HG03066 (cell line): ENCODE measurements around the gene VEGFA.

Experiments
- ATAC-seq: cut with Tn5 transposase; IDR thresholded peaks from one replicate; pipeline ENCODE4 v1.9.1; 2021; ENCODE audit warnings: low read depth; ENCODE audit not compliant: unreplicated experiment

The VEGFA gene

DNA sequence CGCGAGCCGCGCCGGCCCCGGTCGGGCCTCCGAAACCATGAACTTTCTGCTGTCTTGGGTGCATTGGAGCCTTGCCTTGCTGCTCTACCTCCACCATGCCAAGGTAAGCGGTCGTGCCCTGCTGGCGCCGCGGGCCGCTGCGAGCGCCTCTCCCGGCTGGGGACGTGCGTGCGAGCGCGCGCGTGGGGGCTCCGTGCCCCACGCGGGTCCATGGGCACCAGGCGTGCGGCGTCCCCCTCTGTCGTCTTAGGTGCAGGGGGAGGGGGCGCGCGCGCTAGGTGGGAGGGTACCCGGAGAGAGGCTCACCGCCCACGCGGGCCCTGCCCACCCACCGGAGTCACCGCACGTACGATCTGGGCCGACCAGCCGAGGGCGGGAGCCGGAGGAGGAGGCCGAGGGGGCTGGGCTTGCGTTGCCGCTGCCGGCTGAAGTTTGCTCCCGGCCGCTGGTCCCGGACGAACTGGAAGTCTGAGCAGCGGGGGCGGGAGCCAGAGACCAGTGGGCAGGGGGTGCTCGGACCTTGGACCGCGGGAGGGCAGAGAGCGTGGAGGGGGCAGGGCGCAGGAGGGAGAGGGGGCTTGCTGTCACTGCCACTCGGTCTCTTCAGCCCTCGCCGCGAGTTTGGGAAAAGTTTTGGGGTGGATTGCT, 1.3 kb downstream of the VEGFA start:
- no peak for ATAC-seq

DNA sequence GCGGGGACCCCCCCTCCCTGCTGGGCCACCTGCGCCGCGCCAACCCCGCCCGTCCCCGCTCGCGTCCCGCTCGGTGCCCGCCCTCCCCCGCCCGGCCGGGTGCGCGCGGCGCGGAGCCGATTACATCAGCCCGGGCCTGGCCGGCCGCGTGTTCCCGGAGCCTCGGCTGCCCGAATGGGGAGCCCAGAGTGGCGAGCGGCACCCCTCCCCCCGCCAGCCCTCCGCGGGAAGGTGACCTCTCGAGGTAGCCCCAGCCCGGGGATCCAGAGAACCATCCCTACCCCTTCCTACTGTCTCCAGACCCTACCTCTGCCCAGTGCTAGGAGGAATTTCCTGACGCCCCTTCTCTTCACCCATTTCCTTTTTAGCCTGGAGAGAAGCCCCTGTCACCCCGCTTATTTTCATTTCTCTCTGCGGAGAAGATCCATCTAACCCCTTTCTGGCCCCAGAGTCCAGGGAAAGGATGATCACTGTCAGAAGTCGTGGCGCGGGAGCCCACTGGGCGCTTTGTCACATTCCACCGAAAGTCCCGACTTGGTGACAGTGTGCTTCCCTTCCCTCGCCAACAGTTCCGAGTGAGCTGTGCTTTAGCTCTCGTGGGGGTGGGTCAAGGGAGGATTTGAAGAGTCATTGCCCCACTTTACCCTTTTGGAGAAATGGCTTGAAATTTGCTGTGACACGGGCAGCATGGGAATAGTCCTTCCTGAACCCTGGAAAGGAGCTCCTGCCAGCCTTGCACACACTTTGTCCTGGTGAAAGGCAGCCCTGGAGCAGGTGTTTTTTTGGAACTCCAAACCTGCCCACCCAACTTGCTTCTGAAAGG, 2.1 kb downstream of the VEGFA start:
- no peak for ATAC-seq

DNA sequence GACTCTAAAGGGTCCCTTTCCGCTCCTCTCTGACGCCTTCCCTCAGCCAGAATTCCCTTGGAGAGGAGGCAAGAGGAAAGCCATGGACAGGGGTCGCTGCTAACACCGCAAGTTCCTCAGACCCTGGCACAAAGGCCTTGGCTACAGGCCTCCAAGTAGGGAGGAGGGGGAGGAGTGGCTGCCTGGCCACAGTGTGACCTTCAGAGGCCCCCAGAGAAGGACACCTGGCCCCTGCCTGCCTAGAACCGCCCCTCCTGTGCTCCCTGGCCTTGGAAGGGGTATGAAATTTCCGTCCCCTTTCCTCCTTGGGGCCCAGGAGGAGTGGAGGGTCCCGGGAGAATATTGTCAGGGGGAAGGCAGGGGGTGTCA, 2.7 kb downstream of the VEGFA start:
- no peak for ATAC-seq

DNA sequence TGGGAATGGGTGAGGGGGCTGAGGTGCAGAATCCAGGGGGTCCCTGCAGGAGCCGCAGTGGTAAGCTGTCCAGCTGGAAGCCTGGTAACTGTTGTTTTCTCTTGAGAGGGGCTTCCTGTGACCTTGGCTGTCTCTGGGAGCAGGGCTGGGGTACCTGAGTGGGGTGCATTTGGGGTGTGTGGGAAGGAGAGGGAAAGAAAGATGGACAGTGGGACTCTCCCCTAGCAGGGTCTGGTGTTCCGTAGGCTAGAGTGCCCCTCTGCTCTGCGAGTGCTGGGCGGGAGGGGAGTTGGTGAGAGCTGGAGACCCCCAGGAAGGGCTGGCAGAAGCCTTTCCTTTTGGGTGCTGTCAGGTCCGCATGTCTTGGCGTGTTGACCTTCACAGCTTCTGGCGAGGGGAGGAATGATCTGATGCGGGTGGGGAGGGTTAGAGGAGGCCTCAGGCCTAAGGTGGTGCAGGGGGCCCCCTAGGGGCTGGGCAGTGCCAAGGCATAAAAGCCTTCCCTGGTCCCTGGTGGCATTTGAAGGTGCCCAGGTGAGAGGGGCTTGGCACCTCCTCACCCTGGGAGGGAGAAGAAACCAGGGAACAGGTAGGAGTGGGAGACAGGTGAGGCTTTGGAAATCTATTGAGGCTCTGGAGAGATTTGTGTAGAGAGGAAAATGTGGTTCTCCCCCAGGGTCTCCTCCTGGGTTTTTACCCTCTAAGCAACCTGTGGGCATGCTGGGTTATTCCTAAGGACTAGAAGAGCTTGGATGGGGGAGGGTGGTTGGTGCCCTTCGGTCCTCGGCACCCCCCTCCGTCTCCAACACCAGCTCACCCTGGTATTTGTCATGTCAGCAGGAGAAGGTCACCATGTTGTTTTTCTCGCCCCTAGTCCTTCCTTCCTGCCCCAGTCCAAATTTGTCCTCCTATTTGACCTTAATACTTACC, 3.3 kb downstream of the VEGFA start:
- ATAC-seq = no peak

DNA sequence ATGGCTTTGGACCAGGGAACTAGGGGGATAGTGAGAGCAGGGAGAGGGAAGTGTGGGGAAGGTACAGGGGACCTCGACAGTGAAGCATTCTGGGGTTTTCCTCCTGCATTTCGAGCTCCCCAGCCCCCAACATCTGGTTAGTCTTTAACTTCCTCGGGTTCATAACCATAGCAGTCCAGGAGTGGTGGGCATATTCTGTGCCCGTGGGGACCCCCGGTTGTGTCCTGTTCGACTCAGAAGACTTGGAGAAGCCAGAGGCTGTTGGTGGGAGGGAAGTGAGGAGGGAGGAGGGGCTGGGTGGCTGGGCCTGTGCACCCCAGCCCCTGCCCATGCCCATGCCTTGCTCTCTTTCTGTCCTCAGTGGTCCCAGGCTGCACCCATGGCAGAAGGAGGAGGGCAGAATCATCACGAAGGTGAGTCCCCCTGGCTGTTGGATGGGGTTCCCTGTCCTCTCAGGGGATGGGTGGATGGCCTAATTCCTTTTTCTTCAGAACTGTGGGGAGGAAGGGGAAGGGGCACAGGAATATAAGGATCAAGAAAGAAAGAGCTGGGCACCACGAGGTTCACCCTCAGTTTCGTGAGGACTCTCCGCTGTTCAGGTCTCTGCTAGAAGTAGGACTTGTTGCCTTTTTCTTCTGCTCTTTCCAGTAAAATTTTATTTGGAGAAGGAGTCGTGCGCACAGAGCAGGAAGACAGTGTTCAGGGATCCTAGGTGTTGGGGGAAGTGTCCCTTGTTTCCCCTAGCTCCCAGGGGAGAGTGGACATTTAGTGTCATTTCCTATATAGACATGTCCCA, 4.2 kb downstream of the VEGFA start:
- no peak for ATAC-seq

DNA sequence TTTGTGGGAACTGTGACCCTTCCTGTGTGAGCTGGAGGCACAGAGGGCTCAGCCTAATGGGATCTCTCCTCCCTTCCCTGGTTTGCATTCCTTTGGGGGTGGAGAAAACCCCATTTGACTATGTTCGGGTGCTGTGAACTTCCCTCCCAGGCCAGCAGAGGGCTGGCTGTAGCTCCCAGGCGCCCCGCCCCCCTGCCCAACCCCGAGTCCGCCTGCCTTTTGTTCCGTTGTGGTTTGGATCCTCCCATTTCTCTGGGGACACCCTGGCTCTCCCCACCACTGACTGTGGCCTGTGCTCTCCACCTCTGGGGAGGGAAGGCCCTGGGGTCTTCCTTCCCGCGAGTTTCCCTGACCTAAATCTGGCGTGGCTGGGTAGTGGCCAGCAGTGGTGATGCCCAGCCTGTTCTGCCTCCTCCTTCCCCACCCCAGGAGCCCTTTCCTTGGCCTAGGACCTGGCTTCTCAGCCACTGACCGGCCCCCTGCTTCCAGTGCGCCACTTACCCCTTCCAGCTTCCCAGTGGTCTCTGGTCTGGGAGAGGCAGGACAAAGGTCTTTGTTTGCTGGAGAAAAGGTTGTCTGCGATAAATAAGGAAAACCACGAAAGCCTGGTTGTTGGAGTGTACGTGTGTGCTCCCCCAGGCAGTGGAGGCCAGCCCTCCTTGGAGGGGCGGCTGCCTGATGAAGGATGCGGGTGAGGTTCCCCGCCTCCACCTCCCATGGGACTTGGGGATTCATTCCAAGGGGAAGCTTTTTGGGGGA, 4.9 kb downstream of the VEGFA start:
- ATAC-seq = no peak

DNA sequence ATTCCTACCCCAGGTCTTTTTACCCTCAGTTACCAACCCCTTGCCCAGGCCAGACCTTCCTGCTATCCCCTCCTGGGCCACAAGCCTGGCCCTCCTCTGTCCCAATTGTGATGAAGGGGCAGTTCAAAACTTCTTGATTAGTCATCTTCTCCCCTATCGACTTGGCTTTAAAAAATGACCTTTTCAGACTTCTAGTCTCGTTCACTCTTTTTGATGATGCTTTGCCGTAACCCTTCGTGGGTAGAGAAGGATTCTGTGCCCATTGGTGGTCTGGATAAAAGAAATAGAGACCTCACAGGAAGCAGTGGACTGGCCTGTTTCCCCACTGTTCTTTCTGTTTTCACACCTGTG, 5.5 kb downstream of the VEGFA start:
- no peak for ATAC-seq

DNA sequence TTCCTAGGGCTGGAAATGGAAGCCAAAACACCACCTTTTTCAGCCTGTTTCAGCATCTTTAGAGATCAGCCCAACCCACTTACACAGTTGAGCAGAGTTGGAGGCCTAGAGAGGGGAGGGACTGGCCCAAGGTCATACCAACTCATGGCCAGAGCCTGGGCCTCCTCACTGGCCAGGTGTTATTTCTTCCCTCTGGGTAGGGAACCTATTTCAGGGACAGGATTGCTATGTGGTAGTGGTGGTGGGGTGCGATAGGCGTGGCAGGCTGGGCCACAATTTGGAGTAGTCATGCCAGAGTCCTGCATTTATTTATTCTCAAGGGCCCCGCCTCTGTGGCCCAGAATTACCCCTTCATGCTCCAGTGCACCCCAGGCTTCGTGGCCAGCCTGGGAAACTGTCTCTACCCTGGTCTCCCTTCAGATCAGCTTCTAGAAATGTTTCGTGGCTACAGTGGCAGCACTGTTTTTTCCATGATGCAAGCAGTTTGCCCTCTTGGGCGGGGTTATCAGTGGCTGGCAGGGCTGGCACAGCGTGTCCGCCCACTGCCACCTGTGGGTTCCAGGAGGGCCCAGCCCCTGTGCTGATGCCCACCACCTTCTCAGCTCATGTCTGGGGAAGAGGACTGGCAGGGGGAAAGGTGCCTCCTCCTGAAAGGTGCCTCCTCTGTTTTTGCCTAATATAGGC, 6.2 kb downstream of the VEGFA start:
- no peak for ATAC-seq

DNA sequence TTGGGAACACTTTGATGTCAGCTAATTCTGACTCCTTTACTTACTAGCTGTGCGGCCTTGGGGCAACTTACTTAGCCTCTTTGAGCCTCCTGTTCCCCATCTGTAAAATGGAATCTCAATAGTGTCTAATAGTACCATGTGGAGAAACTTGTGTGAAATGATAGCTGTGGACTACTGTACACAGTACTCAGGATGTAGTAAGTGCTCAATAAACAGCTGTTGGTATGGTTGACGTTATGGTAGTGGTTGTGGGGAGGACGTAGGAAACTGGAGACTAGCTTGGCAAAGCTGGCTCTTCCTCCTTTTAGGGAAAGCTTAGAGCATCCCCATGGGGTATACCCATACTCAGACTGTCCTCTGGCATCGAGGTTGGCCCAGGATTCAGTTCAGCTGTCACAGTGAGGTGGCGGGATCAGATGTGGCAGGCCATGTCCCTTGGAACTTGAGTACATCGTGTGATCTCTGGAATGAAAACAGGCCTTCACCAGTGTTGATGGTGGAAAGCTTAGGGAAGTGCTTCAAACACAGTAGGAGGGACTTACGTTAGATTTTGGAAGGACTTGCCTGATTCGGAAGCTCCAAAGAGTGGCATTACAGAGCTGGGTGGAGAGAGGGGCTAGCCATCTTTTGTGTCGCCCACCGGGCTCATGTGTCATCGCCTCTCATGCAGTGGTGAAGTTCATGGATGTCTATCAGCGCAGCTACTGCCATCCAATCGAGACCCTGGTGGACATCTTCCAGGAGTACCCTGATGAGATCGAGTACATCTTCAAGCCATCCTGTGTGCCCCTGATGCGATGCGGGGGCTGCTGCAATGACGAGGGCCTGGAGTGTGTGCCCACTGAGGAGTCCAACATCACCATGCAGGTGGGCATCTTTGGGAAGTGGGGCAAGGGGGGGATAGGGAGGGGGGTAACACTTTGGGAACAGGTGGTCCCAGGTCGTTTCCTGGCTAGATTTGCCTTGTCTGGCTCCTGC, 7.1 kb downstream of the VEGFA start:
- ATAC-seq = no peak

DNA sequence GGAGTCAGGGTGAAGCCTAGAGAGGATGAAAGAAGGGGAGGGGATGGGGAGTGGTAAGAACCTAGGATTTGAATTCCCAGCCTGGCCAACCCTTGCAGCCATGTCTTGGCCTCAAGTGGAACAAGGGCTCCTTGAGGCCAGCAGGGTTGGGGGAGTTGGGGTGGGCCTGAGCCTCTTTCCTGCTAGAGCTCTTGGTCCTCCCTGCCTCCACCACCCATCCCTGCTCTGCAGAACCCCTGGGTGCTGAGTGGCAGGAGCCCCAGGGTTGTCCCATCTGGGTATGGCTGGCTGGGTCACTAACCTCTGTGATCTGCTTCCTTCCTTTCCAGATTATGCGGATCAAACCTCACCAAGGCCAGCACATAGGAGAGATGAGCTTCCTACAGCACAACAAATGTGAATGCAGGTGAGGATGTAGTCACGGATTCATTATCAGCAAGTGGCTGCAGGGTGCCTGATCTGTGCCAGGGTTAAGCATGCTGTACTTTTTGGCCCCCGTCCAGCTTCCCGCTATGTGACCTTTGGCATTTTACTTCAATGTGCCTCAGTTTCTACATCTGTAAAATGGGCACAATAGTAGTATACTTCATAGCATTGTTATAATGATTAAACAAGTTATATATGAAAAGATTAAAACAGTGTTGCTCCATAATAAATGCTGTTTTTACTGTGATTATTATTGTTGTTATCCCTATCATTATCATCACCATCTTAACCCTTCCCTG, 8.3 kb downstream of the VEGFA start:
- no peak for ATAC-seq

DNA sequence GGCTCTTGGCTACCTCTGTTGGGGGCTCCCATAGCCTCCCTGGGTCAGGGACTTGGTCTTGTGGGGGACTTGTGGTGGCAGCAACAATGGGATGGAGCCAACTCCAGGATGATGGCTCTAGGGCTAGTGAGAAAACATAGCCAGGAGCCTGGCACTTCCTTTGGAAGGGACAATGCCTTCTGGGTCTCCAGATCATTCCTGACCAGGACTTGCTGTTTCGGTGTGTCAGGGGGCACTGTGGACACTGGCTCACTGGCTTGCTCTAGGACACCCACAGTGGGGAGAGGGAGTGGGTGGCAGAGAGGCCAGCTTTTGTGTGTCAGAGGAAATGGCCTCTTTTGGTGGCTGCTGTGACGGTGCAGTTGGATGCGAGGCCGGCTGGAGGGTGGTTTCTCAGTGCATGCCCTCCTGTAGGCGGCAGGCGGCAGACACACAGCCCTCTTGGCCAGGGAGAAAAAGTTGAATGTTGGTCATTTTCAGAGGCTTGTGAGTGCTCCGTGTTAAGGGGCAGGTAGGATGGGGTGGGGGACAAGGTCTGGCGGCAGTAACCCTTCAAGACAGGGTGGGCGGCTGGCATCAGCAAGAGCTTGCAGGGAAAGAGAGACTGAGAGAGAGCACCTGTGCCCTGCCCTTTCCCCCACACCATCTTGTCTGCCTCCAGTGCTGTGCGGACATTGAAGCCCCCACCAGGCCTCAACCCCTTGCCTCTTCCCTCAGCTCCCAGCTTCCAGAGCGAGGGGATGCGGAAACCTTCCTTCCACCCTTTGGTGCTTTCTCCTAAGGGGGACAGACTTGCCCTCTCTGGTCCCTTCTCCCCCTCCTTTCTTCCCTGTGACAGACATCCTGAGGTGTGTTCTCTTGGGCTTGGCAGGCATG, 9.2 kb downstream of the VEGFA start:
- ATAC-seq = no peak

DNA sequence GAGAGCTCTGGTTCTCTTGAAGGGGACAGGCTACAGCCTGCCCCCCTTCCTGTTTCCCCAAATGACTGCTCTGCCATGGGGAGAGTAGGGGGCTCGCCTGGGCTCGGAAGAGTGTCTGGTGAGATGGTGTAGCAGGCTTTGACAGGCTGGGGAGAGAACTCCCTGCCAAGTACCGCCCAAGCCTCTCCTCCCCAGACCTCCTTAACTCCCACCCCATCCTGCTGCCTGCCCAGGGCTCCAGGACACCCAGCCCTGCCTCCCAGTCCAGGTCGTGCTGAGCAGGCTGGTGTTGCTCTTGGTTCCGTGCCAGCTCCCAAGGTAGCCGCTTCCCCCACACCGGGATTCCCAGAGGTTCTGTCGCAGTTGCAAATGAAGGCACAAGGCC, 9.8 kb downstream of the VEGFA start:
- ATAC-seq = no peak

DNA sequence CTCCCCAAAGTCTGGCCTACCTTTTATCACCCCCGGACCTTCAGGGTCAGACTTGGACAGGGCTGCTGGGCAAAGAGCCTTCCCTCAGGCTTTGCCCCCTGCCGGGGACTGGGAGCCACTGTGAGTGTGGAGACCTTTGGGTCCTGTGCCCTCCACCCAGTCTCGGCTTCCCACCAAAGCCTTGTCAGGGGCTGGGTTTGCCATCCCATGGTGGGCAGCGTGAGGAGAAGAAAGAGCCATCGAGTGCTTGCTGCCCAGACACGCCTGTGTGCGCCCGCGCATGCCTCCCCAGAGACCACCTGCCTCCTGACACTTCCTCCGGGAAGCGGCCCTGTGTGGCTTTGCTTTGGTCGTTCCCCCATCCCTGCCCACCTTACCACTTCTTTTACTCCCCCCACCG, 10.3 kb downstream of the VEGFA start:
- ATAC-seq = no peak

DNA sequence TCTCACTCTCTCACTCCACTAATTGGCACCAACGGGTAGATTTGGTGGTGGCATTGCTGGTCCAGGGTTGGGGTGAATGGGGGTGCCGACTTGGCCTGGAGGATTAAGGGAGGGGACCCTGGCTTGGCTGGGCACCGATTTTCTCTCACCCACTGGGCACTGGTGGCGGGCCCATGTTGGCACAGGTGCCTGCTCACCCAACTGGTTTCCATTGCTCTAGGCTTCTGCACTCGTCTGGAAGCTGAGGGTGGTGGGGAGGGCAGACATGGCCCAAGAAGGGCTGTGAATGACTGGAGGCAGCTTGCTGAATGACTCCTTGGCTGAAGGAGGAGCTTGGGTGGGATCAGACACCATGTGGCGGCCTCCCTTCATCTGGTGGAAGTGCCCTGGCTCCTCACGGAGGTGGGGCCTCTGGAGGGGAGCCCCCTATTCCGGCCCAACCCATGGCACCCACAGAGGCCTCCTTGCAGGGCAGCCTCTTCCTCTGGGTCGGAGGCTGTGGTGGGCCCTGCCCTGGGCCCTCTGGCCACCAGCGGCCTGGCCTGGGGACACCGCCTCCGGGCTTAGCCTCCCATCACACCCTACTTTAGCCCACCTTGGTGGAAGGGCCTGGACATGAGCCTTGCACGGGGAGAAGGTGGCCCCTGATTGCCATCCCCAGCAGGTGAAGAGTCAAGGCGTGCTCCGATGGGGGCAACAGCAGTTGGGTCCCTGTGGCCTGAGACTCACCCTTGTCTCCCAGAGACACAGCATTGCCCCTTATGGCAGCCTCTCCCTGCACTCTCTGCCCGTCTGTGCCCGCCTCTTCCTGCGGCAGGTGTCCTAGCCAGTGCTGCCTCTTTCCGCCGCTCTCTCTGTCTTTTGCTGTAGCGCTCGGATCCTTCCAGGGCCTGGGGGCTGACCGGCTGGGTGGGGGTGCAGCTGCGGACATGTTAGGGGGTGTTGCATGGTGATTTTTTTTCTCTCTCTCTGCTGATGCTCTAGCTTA, 11.2 kb downstream of the VEGFA start:
- no peak for ATAC-seq

DNA sequence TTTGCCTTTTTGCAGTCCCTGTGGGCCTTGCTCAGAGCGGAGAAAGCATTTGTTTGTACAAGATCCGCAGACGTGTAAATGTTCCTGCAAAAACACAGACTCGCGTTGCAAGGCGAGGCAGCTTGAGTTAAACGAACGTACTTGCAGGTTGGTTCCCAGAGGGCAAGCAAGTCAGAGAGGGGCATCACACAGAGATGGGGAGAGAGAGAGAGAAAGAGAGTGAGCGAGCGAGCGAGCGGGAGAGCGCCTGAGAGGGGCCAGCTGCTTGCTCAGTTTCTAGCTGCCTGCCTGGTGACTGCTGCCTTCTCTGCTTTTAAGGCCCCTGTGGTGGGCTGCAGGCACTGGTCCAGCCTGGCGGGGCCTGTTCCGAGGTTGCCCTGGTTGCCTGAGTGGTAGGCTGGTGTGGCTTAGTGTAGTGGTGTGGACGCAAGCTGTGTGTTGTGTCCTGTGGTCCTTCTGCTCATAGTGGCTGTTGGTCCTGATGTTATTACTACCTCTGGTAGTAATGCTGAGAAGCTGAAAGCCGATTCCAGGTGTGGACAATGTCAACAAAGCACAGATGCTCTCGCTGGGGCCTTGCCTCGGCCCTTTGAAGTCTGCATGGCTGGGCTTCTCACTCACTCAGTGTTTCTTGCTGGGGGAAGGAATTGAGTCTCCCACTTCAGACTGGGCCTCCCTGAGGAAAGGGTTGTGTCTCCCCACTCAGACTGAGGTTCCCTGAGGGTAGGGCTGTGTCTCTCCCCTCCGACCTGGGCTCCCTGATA, 12.1 kb downstream of the VEGFA start:
- no peak for ATAC-seq
